Chondrocyte (in vitro differentiated cells): ENCODE data around the gene ASB18. TPM values are rescaled to one million over a fixed set of nuclear protein-coding genes. Genes with fewer than 3 reads are reported as not detected.

Experiments
- DNase-seq: peaks from one replicate; pipeline ENCODE4 v3.0.0; 2021; ENCODE audit warnings: mixed read lengths, low spot score
- H3K27ac Mint-ChIP-seq: one replicate; pipeline ENCODE4 v1.8.0; 2021; ENCODE audit warnings: mild to moderate bottlenecking, moderate library complexity, mixed read lengths; ENCODE audit not compliant: unreplicated experiment
- H3K27me3 Mint-ChIP-seq: 2 replicates; pipeline ENCODE4 v1.8.0; 2021; ENCODE audit warnings: low read depth, mixed read lengths
- H3K36me3 Mint-ChIP-seq: 2 replicates; pipeline ENCODE4 v1.8.0; 2021; ENCODE audit warnings: low read depth, mixed read lengths
- H3K4me1 Mint-ChIP-seq: 2 replicates; pipeline ENCODE4 v1.8.0; 2021; ENCODE audit warnings: low read depth, mild to moderate bottlenecking, mixed read lengths
- H3K4me3 Mint-ChIP-seq: one replicate; pipeline ENCODE4 v1.8.0; 2021; ENCODE audit warnings: mild to moderate bottlenecking, moderate library complexity, mixed read lengths; ENCODE audit not compliant: unreplicated experiment
- H3K9me3 Mint-ChIP-seq: 2 replicates; pipeline ENCODE4 v1.8.0; 2021; ENCODE audit warnings: low read depth, mixed read lengths
- CTCF ChIP-seq: fragments of 200-600 bp; sonication (generic); IDR thresholded peaks from 2 replicates; pipeline ENCODE4 v1.5.0; 2021; ENCODE audit warnings: antibody characterized with exemption, mild to moderate bottlenecking, moderate library complexity
- total RNA-seq: library from RNA; stranded (reverse); gene quantifications from 3 replicates; pipeline ENCODE4 v1.2.1, GENCODE V29; 2021

The ASB18 gene
- total RNA-seq, 1 donor from 2014 or later = not detected

DNA sequence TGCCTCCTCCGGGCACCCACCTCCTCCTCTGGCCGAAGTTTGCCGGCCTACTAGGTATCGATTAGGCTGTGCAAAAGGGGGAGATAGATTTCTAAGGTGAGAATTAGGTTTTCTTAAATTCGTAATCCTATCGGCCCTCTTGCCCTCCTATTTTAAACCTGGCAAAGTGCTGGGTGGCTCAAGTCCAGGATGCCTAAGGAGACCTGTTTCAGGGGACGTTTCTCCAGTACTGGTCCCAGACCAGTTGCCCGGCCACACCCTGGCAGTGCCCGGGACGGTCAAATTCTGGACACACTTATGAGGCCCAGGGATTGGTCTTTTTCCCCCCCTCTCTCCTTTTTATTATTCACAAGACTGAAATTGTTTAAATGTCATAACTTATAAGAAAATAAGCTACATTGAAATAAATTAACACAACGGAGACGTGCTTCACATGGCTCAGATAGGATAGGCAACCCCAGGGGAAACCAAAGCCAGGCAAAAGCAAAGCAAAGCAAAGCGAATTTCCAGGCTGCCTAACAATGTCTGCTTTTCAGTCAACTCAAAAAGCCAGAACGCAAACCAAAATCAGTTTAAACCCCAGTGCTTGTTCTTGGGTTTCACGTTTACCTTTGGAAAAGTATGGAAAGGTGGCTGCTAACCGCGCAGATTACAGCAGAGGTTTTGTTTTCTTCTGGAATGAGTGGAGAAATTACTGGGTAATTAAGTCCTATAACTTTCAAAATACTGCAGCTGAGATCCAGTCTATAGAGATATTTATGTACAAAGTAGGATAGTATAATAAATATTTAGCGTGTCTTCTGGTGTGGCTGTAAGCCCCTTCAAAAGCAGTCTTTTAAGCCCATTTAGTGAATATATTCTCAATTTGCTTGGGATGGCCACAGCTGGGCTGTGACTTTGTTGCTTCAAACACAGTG is 99.0 kb downstream of the ASB18 start:
- peaks cover 7% of the 10 kb centered on the region for H3K27me3 Mint-ChIP-seq

GRCh38 chr2:236164201-236164924 is 99.8 kb downstream of the ASB18 start:
- H3K4me3 Mint-ChIP-seq = peak overlapping the region; percentile 80

More for the DNA sequence above, 99.0 kb downstream of the ASB18 start:
- Mint-ChIP-seq H3K4me3 (peak overlapping the region; percentile 80), H3K9me3 (no peaks in the 10 kb centered on the region), H3K27ac (peak overlapping the region; percentile 85), H3K36me3 (peaks cover 2% of the 10 kb centered on the region), H3K4me1 (peaks cover 39% of the 10 kb centered on the region)
- TF ChIP-seq CTCF = no peak
- no peak for DNase-seq

DNA sequence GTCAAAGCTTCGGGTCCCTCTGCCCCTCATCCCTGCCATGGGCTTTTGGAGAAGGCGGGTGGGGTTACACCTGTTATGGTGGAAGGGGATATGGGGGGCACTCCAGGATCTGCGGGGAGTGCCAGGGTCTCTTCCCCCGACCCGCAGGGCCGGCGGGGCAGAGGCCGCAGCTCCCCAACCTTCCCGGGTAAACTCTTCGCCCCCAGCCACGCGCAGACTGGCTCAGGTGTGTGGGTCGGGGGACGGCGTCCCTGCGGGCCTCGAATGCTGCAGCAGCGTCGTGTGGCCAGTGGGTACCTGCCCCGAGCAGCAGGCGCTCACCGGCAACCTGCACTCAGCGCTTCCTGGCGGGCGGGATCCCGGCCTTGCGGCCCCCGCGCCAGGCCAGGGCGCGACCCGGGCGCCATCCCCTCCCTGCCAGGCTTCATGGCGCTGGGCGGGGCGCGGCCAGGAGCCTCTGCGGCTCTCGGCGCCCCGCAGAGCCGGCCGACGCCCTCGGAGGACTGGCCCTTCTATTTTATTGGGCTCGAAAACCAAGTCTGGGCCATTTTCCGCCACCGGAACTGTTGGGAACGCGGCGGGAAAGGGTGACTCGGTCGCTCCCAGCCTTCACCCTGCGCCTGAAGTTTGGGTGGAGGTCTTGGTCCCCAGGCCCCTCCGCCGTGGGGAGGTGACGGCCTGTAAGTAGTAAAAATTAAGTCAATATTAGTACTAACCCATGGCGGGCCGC is 100.6 kb downstream of the ASB18 start:
- Mint-ChIP-seq H3K4me1 (peaks cover 29% of the 10 kb centered on the region), H3K36me3 (no peaks in the 10 kb centered on the region), H3K27ac (peak overlapping the region; percentile 36), H3K4me3 (peak overlapping the region; percentile 80), H3K9me3 (no peaks in the 10 kb centered on the region), H3K27me3 (no peaks in the 10 kb centered on the region)
- no peak for TF ChIP-seq CTCF
- DNase-seq = no peak

More at GRCh38 chr2:236164201-236164924, 99.8 kb downstream of the ASB18 start:
- no peak for TF ChIP-seq CTCF
- Mint-ChIP-seq H3K27me3 (peaks cover 3% of the 10 kb centered on the region), H3K27ac (peak overlapping the region; percentile 82), H3K4me1 (peaks cover 34% of the 10 kb centered on the region), H3K9me3 (no peaks in the 10 kb centered on the region), H3K36me3 (peaks cover under 1% of the 10 kb centered on the region)
- no peak for DNase-seq

- Mint-ChIP-seq H3K27ac (no peak overlapping the region), H3K36me3 (no peaks in the 10 kb centered on the region), H3K27me3 (no peaks in the 10 kb centered on the region), H3K4me1 (peaks cover 29% of the 10 kb centered on the region), H3K9me3 (no peaks in the 10 kb centered on the region), H3K4me3 (no peak overlapping the region)
- no peak for TF ChIP-seq CTCF
- DNase-seq = no peak
These were observed 101.2 kb downstream of the ASB18 start for GRCh38 chr2:236162882-236163470.
